Epithelial cell of alveolus of lung (primary cell): ENCODE results near the gene ARMC6. TPM values are rescaled to one million over a fixed set of nuclear protein-coding genes. Genes with fewer than 3 reads are reported as not detected.

Source experiments
- total RNA-seq: library from RNA; depleted of rRNA; stranded (reverse); fragments of >200 nt; gene quantifications from 2 replicates; pipeline ENCODE4 v1.2.1, GENCODE V29; 2015

ARMC6 gene
- total RNA-seq, result 23.6 and 37.8 TPM in 2 replicates

GRCh38 chr19:19033426-19034203, at the start of gene ARMC6, which contains the start of gene SUGP2:
TSS of gene ARMC6 (plus strand) at chr19:19033603. CDS start at chr19:19034210, 607 bp downstream.
TSS of gene SUGP2 (minus strand) at chr19:19033517. CDS start at chr19:19031071, 2,446 bp downstream.

GRCh38 chr19:19063183-19064097, 30.0 kb downstream of the ARMC6 start, which contains the start of gene SLC25A42:
TSS of gene SLC25A42 (plus strand) at chr19:19063994. CDS start at chr19:19096125, 32,131 bp downstream.

Other genes with a start within 250 kb of the ARMC6 start
- under 0.01 TPM in 1 of 2 replicates, not detected in the other for gene COMP, start 242.3 kb upstream of the ARMC6 start, total RNA-seq
- 44.2 and 97.0 TPM in 2 replicates for gene UPF1, start 201.6 kb upstream of the ARMC6 start, total RNA-seq
- gene CERS1, start 137.4 kb upstream of the ARMC6 start, total RNA-seq, result 1.0 and 1.2 TPM in 2 replicates
- gene COPE, start 114.2 kb upstream of the ARMC6 start, total RNA-seq, result 338 and 384 TPM in 2 replicates
- 57.7 and 67.2 TPM in 2 replicates for gene DDX49, start 113.9 kb upstream of the ARMC6 start, total RNA-seq
- 68.7 and 76.3 TPM in 2 replicates for gene HOMER3, start 92.4 kb upstream of the ARMC6 start, total RNA-seq
- 20.0 and 36.6 TPM in 2 replicates for gene SUGP2, start 86 bp upstream of the ARMC6 start, total RNA-seq
- 4.3 and 11.2 TPM in 2 replicates for gene SLC25A42, start 30.4 kb downstream of the ARMC6 start, total RNA-seq
- gene TMEM161A, start 104.9 kb downstream of the ARMC6 start, total RNA-seq, result 39.6 and 51.0 TPM in 2 replicates
- 0.48 TPM in 1 of 2 replicates, not detected in the other for gene MEF2B, start 136.7 kb downstream of the ARMC6 start, total RNA-seq
- gene BORCS8, start 158.5 kb downstream of the ARMC6 start, total RNA-seq, result 14.1 and 21.1 TPM in 2 replicates
- gene RFXANK, start 158.7 kb downstream of the ARMC6 start, total RNA-seq, result 95.0 and 98.1 TPM in 2 replicates
- 4.2 and 12.0 TPM in 2 replicates for gene NR2C2AP, start 169.8 kb downstream of the ARMC6 start, total RNA-seq
- 0.08 TPM in 1 of 2 replicates, not detected in the other for gene NCAN, start 178.4 kb downstream of the ARMC6 start, total RNA-seq
- gene TM6SF2, start 239.7 kb downstream of the ARMC6 start, total RNA-seq, result 0.39 and 1.4 TPM in 2 replicates